HPDE6-E6E7 (cell line): ENCODE results near the gene TEX54.
"Not testable (repeated sequence)": the region's sequence is repeated elsewhere in the genome, so short reads cannot be mapped to it uniquely, and the experiment has no call there.

Experiments
- DNase-seq: peaks from one replicate; pipeline ENCODE4 v3.0.0; 2011; ENCODE audit warnings: missing footprints; ENCODE audit errors: extremely low spot score

The TEX54 gene

DNA sequence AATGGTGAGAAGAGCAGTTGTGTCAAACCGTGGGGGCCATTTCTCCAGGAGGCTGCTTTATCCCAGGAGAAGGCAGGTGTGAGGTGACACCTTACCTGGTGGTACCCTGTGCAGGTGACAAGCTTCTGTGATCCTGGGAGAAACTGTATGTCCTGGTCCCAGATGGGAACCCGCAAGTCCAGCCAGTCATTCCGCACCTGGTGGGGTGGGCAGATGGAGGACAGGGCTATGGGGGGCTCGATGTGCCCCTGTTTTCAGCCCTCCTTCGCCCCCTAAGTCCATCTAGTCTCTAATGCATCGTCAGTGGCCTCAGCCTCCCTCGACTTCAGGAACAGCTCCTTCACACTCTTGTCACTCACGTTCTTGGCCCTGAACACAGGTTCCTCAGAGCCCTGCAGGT lies 2.7 kb upstream of the TEX54 start:
- no peak for DNase-seq

DNA sequence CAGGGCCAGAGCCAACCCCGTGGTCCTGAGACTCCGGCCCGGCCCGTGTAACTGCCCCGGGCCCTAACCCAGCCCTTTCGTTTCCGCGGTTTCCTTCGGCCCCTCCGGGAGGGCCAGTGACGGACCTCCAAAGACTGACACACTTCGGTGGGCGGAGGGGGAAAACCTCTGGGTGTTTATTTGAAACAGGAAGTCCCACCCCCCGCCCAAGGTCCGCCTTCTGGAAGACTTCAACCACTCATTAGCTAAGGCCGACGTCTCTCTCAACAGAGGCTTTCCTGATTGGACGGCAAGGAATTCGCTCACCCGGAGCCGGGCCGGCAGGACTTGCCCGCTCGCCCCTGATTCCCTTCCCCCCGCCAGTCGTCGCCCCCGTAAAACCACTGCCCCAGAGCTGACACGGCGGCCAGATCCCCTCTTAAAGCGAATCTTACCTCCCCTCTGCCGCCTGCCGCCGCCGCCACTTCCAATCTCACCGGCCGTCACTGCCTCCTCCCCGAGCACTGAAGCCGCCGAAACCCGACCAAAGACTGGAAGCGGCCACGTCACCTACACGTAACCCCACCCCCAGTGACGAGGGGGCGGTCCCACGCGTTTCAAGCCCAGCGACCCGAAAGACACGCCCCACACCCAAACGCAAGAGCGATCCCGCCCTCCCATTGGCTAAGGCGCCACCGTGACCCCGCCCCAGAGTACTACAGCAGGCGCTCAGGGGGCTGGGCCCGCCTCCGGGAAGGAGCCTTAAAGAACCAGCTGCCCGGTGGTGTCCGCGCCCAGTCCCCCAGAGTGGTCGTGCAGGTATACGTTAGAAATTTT lies 913 bp downstream of the TEX54 start, which contains the start of gene STX5:
Gene STX5 (minus strand): TSS at position 532 of the 816 bp plus-strand sequence. CDS start 808 bp downstream, outside the sequence.
- peak; percentile 96 for DNase-seq

DNA sequence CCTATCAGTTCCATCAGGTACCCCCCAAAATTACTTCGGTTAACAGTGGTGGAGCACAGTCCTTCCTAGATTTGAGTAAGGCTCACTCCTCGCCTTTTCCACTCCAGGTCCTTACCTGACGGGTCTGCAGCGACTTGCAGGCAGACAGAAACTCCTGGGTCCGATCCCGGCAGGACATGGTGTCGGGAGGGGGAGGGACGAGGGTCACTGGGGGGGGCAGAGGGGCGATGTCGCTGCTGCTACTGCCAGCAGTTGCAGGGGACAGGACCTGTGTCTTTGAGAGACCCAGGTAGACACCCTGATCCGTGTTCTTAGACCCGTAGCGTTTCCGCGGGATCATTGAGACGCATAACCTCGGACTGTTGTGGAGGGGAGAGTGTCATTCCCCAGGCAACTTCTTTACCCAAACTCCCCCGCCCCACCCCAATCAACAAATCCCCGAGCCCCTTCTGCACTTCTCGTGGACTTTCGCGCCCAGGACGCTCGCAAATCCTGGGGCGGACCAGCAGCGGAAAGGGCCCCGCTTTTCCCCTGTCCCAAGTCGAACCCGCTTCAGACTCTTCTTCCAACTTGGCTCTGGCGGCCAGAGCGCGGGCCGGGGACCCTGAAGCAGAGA lies 1.6 kb downstream of the TEX54 start:
- DNase-seq = peak; percentile 8

DNA sequence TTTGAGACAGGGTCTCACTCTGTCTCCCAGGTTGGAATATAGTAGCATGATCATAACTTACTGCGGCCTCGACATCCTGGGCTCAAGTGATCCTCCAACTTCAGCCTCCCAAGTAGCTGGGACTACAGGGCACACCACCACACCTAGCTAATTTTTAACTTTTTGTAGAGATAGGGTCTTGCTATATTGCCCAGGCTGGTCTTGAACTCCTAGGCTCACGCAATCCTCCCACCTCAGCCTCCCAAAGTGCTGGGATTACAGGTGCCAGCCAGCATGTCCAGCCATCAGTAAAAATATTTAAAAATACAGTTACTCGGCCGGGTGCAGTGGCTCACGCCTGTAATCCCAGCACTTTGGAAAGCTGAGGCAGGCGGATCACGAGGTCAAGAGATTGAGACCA lies 4.5 kb downstream of the TEX54 start:
- not testable (repeated sequence) for DNase-seq

DNA sequence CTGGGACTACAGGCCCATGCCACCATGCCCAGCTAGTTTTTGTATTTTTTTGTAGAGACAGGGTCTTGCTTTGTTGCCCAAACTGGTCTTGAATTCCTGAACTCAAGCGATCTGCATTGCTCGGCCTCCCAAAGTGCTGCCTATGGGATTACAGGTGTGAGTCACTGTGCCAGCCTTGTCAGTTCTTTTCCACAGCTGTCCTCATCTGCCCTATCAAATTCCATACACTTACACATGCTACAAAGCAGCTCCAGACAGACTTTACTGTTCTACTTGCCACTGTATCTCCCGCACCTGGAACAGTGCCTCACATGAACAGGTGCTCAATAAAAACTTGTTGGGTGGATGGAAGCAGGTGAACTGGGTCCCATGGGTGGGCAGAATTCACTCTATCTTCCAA lies 9.0 kb downstream of the TEX54 start:
- no peak for DNase-seq

DNA sequence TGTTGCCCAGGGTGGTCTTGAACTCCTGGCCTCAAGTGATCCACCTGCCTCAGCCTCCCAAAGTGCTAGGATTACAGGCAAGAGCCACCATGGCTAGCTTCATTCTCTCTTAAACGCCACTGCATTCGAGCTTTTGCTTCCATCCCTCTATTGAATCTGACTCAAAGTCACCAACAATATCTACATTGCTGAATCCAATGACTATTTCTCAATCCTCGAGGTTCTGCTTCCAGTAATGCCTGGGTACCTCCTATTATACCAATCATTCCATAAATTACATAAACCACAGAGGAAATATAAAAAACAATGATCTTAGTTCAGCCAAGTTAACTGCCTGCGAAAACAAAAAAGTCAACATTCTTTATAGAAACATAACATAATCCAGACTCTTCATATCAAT lies 15.5 kb downstream of the TEX54 start:
- no peak for DNase-seq

DNA sequence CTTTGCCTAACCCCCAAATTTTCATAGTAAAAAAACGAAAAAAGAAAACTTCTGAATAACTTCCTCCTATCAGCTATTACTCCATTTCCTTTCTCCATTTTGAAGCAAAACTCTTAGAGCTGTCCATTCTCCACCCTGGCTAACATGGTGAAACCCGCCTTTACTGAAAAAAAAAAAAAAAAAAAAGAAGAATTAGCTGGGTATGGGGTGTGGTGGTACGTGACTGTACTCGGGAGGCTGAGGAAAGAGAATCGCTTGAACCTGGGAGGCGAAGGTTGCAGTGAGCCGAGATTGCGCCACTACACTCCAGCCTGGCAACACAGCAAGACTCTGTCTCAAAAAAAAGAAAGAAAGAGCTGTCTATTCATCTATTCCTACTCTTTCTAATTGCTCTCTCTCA lies 16.1 kb downstream of the TEX54 start:
- DNase-seq = no peak

DNA sequence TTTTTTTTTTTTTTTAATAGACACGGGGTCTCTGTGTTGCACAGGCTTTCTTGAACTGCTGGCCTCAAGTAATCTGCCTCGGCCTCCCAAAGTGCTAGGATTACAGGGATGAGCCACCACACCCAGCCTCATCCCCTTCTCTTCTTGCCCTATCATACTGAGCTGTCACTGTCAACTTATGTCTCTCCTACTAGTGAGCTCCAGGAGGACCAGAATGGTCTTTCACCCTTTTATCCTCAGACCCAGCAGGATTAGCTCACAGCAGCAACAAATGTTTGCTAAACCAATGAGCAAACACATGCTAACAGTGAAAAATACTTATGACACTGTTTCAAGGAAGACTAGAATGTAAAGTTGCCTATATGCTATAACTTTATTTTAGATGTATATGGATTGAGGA lies 21.0 kb downstream of the TEX54 start:
- no peak for DNase-seq

DNA sequence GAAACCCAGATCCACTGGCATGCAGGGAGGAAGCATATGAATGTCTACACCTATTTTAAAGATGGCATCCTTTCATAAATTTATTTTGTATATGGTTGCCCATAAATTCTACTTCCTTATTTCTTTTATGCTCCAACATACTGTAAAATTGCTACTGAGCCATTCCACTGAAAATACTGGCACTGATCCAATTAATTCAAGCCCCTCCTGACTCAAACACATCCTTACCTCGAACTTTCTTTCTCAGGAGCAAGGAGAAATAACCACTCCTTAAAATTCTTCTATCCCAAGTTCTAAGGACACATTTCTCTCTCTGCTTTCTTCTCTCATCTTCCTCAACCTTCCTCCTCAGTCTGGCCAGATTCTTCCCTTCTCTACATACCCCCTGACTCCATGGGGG lies 21.9 kb downstream of the TEX54 start:
- DNase-seq = no peak

DNA sequence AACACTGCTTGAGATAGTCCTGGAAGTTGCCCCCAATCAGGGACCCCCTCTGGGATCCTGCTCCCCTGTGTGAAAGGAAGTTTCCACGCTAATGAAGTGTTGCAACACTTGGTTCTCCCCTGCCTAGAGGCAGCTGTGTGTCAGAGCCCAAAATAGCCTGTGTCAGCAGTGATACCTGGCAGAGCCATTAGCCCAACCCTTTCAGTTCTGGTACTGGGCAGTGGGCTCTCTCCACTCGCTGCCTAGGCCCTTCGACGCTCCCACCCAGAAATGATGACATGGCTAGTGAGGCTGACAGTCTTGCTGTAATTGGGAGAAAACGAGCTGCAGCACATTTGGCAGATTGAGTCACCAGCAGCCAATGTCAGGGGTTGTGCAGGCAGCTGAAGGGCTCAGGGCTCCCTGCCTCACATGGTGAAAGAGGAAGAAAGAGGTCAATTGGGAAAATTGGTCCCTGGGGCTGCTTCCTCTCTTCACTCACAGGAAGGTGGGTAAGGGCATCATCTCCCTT lies 26.0 kb downstream of the TEX54 start:
- peak; percentile 43 for DNase-seq

DNA sequence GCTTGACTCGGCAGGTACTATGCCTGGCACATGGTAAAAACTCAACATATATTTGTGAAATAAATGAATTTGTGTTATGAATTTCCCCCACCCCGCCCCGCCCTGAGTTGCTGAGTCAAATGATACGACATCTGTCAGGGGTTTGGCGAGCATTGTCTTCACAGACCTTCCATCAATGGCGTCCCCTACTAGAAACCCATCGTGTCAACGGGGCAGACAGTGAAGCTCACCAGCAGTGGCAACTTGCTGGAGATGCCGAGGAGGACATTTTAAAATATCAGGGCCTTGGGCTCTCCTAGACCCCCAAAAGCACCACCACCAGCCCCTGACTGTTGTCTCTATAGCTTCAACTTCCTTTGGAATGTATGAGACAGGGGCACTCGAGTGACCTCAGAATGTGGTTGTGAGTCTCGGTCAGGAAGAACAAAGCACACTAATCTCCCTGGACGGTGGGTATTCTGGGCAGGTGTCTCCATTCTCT lies 26.6 kb downstream of the TEX54 start:
- DNase-seq = no peak

DNA sequence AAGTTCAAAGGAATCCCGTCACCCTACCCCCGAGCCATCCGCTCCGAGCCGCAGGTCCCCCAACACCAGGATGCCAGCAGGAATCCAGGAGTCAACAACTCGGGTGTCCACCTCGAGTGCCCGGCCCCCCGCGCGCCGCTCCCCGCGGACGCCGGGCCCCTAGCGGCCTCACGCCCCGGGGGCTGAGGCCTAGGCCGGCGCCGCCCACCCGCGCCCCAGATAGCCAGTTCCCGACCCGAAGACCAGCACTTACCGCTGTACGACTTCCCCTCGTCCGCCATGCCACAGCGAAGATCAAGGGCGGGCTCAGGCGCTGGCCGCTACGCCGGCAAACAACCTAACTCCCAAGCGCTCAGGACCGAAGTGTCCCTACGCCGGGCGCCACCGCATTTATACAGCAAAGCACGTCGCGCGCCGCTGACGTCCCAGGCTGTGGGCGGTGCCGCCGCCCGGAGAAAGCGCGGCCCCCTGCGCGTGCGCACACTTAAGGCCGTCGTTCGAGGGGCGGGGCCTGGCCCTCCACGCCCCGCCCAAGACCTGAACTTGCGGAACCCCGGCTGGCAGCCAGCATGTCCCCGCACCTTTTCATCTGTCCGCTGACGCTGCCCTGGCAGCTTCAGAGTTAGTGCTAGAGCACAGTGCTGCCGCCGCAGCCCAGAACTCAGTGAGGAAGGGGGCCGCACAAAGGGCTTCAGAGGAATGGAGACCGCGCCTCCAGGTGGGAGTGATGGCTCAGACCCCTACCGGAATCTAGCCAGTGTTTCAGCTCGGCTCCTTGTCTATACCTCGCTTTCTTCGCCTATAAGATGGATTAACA lies 27.4 kb downstream of the TEX54 start, which contains the start of gene NXF1:
Gene NXF1 (minus strand): TSS at position 365 of the 817 bp plus-strand sequence. CDS start 84 bp downstream, at position 281.
- DNase-seq = peak; percentile 84

DNA sequence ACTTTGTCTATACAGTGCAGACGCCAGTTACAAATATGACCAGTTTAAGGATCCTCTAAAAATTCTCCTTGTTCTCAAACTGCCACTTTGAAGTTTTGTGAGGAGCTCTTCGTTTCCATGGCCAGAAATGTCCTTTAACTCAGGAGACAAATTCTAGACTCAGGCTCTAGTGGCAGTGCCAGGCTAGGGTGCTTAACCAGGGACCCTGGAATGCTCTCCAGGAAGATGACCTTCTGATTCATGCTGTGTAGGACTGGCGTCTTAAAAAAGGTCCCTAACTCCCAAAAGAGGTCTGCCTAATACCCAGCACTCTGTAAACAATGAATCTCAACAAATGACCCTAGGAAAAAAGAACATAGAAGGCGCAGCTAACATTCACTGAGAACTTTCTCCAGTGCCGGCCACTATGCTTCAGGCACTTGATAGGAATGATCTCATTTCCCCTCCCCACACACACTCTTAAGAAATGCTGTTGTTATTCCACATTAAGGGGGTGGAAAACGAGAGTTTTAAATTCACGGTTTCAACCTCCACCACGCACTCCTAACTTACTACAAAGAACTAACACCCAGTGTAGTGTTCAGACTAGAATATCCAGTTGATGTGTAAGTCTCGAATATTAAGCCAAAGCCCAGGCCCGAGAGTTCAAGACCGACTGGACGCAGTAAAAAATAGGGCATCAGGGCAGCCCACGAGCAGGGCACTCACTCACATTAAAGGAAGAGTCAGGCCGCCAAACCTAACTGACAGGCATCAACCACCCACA lies 28.1 kb downstream of the TEX54 start:
- no peak for DNase-seq

DNA sequence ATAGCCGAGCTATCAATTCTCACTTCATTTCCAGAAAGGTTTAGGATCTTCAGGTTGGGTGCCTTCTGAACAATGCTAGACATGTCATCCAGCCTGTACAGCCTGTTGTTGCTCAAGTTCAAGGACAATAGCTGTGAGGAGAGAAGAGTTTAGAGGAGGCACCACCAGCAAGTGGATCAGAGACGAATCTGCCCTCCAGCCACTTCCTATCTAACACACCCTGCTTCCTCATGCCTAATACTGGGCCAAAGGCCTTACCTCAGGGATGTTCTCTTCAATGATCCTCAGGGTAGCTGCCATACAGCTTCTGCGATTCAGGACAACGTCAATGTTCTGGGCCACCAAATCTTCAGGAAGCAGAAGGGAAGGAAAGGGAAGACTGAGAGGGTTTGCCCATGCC lies 31.6 kb downstream of the TEX54 start:
- no peak for DNase-seq

DNA sequence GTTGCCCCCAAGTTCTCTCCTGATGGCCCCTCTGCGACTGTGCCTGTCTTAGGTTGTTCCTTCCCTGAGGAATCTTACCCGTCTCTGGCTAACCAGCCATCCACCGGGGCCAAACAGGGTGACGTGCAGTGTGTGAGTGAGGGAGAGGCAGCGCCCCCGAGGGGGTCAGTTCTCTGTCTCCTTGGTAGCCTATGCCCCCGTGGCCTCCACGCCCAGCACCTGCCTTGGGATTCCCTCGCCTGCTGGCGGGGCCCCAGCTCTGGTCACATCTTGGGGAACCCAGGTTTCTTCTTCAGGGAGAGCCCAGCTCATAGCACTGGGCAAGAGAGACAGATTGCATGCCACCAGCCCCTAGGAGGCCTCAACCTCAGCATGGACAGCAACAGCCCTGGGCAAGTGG lies 33.2 kb downstream of the TEX54 start:
- no peak for DNase-seq

DNA sequence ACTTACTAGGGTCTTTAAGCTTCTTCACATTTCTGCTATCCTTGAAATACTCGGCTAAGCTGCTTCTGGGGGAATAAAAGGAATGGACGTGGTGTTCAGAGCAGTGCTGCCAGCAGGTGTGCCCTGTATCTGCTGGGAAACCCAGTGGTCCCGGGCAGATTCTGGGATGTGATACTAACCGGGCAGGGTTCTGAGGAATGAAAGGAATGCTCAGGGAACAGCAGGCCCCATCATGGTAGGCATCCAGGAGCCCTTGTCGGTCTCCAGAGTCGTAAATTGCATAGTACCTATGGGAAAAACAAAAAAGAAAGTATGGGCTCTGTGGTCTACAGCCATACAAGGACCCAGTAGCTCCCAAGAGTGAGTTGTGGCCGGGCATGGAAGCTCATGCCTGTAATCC lies 36.4 kb downstream of the TEX54 start:
- DNase-seq = no peak

DNA sequence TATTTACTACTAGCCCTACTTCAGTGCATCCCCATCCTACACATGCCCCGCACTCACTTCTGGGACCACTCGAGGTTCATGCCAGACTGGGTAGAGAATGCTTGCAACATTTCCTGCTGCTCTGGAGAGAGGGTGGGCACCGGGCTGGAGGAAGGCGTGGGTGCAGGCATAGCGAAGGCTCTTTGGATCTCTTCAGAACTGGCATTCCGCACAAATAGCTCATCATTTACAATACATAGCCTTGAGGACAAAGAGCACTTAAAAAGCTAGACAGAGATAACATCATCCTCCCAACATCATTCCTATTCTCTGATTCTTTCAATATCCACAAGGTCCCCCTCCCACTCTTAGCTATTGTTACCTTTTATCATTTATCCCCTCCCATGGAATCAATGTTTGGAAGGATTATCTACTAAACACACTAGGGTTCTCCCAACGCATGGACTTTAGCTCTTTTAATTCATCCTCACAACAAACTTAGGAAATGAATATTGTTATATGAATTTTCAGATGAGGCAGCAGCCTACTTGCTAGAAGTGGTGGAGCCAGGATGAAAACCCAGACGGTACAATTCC lies 38.4 kb downstream of the TEX54 start:
- no peak for DNase-seq

DNA sequence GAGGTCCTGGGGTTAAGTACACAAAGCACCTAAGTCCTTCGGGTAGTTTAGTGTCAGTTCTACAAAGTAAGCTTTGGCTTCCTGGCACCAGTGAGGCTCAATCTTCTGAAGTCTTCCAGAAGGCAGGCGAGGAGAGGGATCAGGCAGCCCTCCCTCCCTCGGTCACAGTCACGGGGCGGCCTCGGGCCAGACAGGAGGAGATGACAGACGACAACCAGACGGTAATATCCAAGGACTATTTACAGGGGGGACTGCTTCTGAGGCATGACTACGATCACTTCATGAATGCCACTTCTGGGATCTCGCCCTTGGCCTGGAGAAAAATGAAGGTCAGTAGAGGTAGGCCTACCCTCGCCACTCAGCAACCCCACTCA lies 40.5 kb downstream of the TEX54 start:
- no peak for DNase-seq

DNA sequence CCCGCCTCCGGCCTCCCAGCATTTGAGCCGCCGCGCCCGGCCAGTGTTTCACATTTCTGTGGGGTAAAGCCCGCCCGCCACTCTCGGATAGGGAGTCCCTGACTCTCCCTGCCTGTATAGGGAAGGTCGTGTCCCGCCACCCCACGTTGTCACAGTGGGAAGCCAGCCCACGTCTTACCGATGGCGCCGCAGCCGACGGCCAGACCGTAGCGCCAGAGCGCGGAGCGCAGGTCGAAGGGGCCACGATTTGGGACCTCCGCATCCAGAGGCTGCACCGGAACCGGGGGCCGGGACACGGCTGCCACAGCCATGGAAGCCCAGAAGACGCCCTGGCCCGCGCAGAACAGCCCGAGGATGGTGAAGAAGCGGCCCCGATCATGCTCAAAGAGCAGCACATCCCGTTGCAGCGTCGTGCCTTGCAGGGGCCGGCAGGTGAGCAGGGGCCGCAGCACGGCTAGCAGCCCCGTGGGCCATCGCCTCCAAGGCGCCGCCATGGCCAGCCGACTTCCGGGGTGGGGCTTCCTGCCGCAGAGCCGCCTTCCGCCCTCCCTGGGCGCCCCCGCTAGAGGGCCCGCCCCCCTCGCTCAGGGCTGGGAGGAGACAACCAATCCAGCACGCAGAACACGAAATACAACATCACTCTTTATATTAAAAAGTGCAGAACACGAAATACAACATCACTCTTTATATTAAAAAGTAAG lies 41.0 kb downstream of the TEX54 start, which contains the start of gene TMEM223:
Gene TMEM223 (minus strand): TSS at position 506 of the 701 bp plus-strand sequence. CDS start 12 bp downstream, at position 494.
- DNase-seq = peak; percentile 83

DNA sequence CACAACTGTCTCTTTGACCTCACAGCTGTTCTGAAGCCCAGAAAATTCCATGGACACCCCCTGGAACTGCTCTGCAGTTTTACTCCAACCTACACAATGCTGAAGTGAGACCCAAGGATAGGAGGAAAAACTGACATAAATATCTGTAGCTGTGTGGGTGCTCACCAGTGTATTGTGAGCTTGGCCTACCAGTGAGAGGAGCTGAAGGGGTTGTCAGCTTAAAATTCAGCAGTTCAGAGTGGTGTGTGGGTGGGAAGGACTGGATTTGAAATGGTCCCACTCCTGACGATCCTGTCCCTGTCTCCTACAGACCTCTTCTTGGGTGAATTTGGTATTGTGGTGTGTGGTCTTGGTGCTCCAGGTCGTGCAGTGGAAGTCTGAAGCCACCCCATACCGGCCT lies 43.1 kb downstream of the TEX54 start:
- DNase-seq = no peak
